Fibroblast of skin of back (primary cell): Measurements from ENCODE around the gene CAPN1.
"Not testable (repeated sequence)": the region's sequence is repeated elsewhere in the genome, so short reads cannot be mapped to it uniquely, and the experiment has no call there.

ENCODE experiments used
- DNase-seq: peaks from one replicate; pipeline ENCODE4 v3.0.0-alpha.2; 2013

Gene CAPN1

GRCh38 chr11:65160643-65161042, 21.1 kb upstream of the CAPN1 start:
- DNase-seq = no peak

DNA sequence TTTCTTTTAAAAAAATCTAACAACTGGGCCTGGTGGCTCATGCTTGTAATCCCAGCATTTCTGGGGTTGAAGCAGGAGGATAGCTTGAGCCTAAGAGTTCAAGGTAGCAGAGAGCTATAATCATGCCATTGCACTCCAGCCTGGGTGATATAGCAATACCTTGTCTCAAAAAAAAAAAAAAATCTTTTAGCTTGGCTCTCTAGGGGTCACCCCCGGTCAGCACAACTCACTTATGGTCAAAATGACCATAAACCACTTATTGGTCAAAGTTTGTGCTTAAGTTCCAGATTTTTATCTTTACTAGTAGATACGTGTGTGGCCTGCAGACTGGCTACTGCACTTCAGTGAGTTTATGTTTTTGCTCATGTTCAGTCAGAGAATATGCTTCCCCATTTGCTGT, 18.0 kb upstream of the CAPN1 start:
- no peak for DNase-seq

- DNase-seq = no peak
Measured at GRCh38 chr11:65165410-65166317, 16.1 kb upstream of the CAPN1 start.

DNA sequence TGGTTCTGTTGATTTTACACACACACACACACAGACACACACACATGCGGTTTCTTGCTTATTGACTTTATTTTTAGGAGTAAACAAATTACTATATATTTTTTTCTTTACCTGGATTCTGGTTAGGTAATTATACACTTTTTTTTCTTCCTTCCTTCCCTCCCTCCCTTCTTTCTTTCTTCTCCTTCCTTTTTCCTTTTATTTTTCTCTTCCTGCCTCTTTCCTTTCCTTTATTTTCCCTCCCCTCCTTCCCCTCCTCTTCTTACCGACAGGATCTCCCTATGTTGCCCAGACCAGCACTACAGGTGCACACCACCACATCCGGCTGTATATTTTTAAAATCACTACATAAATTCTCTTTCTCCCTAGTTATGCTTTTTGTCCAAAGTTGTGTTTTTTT, 14.8 kb upstream of the CAPN1 start:
- DNase-seq = no peak

- DNase-seq = no peak
Measured at GRCh38 chr11:65167656-65168055, 14.1 kb upstream of the CAPN1 start.

DNA sequence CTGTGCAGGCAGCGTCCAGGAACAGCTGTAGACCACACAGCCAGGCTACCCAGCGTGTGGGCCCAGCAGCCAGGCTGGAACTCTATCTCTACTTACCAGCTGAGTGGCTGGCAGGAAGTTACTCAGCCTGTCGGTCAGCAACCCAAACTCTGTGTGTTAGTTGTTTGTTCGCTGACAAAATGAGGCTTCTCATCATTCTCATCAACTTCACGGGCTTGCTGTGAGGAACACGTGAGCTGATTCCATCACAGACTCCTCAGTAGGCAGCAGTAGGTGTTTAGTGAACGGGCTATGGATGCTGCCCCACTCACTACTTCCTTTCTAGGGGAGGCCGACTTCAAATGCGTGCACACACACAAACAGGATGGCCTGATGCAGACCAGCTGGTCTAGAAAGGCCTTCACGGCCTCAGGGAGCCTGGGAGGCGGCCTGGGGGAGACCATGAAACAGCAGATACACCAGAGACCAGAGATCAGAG, 12.5 kb upstream of the CAPN1 start:
- peak; percentile 50 for DNase-seq

GRCh38 chr11:65170058-65170534, 11.6 kb upstream of the CAPN1 start, which contains the start of gene SPDYC:
Gene SPDYC (plus strand): TSS chr11:65170233. CDS start chr11:65171358, 1,125 bp downstream.
- DNase-seq = no peak

DNA sequence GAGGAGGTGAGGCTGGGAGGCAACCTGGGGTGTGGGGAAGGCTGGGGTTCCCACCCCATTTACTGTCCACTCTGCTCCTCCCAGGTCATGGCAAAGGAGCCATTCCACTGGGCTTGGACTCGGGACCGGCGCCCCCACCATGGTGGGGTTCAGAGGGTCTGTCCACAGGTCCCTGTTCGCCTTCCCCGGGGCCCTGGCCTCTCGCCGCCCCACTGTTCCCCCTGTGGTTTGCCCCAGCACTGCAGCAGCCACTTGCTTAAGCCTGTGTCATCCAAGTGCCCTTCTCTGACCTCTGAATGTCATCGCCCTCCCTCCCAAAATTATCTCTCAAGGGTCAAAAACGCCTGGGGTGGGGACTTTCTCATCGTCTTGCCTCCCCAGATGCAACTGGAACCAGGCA, 9.1 kb upstream of the CAPN1 start:
- no peak for DNase-seq

GRCh38 chr11:65174571-65175010, 7.1 kb upstream of the CAPN1 start:
- DNase-seq = not testable (repeated sequence)

- DNase-seq = peak; percentile 65
Measured at GRCh38 chr11:65180877-65181568, 705 bp upstream of the CAPN1 start.

GRCh38 chr11:65182258-65183170, 786 bp downstream of the CAPN1 start:
- DNase-seq = peak; percentile 9

DNA sequence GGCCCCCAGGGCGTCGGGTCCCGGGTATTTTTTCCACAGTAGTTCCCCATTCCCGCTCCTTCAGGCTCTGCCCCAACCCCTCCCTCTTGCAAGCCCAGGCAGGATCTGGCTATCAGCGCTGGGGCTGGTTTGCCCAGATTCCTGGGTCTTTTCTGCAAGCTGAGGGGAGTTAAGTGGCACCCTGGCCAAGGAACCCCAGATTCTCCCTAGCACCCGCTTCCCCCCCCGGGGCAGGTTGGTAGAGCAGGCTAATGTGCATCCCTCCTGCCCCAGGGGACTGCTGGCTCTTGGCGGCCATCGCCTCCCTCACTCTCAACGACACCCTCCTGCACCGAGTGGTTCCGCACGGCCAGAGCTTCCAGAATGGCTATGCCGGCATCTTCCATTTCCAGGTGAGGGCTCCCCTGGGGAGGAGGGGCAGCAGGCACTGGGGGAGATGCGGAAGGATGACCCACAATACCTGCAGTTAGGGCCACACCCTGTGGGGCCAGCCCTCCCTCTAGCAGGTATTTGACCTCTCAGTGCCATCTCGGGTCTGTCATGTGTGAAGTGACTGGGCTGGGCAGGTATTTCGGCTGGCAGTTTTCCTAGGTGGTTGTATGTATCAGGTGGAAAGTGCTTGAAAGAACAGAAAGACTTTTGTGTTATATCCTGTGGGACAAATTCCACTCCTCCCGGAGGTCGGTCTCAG, 1.6 kb downstream of the CAPN1 start:
- no peak for DNase-seq

GRCh38 chr11:65184146-65184545, 2.4 kb downstream of the CAPN1 start:
- no peak for DNase-seq

DNA sequence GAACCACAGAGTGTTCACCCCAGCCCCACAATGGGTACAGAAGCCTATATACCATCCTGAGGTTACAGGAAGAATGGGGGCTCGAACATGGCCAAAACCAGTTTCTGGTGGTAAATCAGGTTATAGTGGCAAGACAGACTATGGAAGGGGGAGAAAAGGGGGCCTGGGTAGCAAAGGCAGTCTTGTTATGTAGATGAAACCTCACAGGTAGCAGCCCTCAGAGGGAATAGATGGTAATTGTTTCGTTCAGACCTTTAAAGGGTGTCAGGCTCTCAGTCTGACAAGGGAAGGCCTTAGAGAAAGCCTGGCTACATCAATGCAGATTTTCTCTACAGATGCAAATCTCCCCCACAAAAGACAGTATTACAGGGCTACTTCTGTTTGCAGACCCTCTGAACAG, 3.4 kb downstream of the CAPN1 start:
- no peak for DNase-seq

- no peak for DNase-seq
Measured at GRCh38 chr11:65185869-65186341, 4.2 kb downstream of the CAPN1 start.

DNA sequence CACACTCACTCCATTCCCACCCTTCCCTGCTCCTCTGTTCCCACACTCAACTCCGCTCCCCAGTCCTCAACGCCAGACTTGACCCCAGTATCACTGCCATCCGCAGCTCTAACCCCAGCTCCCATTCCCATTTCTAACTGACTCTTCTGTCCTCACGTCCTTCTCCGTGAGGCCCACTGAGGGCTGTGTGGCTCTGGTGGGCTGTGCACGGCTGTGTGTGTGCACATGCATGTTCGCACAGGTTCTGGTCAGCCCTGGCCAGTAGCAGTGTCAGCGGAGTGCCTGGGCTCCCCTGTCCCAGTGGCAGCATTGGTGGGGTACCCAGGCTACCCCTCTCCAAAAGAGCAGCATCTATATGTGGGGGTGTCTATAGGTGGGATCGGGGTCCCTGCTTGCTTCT, 5.0 kb downstream of the CAPN1 start:
- no peak for DNase-seq

DNA sequence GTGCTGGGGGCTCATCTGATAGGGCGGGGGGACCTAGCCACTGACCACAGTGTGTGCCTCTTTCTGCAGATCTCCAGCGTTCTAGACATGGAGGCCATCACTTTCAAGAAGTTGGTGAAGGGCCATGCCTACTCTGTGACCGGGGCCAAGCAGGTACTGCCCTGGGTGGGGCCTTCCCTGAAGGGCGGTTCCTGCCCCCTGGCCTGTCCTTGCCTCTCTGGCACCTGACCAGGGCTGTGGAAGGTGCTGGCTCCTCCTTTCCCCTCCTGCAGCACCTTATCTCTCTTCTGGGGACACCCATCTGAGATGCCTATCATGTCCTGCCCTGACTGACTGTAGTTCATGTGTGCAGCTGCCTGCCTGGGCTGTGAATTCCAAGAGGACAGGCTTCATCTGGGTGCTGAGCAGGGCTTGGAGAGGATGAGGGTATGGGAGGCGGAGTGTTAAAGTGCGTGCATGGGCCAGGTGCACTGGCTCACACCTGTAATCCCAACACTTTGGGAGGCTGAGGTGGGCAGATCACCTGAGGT, 5.5 kb downstream of the CAPN1 start:
- no peak for DNase-seq

DNA sequence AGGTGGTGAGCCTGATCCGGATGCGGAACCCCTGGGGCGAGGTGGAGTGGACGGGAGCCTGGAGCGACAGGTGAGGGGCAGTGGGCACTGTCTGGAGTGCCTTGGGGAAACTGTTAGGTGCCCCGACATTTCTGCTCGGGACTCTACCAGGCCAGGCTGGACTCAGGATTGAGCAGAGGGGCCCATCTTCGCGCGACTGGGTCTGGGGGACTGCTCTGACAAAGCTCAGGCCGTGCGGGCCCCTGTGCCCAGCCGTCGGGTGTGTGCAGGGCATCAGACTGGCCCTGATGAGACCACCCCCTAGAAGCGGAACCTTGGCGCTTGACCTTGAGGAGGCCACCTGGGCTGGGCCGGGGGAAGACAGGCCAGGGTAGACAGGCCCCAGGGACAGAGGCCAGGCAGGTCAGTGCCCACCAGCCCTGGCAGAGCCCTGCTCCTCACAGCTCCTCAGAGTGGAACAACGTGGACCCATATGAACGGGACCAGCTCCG, 6.3 kb downstream of the CAPN1 start:
- DNase-seq = no peak

DNA sequence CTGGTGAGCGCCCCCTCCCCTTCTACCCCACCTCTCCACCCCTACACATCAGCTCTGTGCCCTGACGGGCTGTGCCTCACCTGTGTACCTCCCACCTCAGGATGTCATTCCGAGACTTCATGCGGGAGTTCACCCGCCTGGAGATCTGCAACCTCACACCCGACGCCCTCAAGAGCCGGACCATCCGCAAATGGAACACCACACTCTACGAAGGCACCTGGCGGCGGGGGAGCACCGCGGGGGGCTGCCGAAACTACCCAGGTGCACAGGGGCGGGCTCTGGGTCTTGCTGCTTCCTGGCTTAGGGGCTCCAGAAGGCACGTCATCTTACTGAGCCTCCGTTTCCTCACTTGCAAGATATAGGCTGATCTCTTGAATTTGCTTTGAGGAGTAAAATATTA, 6.8 kb downstream of the CAPN1 start:
- no peak for DNase-seq

- DNase-seq = no peak
Measured at GRCh38 chr11:65189191-65189590, 7.5 kb downstream of the CAPN1 start.

GRCh38 chr11:65194564-65194963, 12.8 kb downstream of the CAPN1 start:
- DNase-seq = no peak
